Measurements from ENCODE around the gene C1QTNF9B.

Gene C1QTNF9B

GRCh38 chr13:23867027-23867491 is 30.2 kb downstream of the C1QTNF9B start:
- Histone ChIP-seq H3K4me2 (ENCODE audit: low read length, poor library complexity, severe bottlenecking) (no peak overlapping the region), H3K18ac (ENCODE audit: low read depth in 1 of 2, low read length in 2 of 2) (no peak overlapping the region), H3K9me3 (ENCODE audit: control insufficient read depth, low read length) (no peaks in the 10 kb centered on the region), H3K4me1 (ENCODE audit: control insufficient read depth, insufficient read depth, low read depth, low read length) (peaks cover 14% of the 10 kb centered on the region), H2AK5ac (ENCODE audit: low read length, severe bottlenecking) (no peak overlapping the region), H3K9ac (ENCODE audit: low read length) (peak overlapping the region; percentile 5), H2AFZ (ENCODE audit: low read depth, low read length) (no peak overlapping the region), H3K79me1 (replicated peaks; ENCODE audit: low read length, poor library complexity, severe bottlenecking) (peaks cover 1% of the 10 kb centered on the region), H2BK120ac (ENCODE audit: low read depth, low read length) (no peak overlapping the region), H3K36me3 (ENCODE audit: control insufficient read depth in 1 of 2, insufficient read depth in 2 of 2, low read depth in 1 of 2, low read length in 2 of 2) (peaks cover 4 to 6% of the 10 kb centered on the region in 2 experiments), H2BK15ac (ENCODE audit: low read depth, poor library complexity, severe bottlenecking) (no peak overlapping the region), H2BK5ac (ENCODE audit: low read depth, low read length, poor library complexity, severe bottlenecking) (no peak overlapping the region), H3K23ac (ENCODE audit: low read length in 2 of 2) (no peak overlapping the region), H3K27ac (ENCODE audit: low read length, poor library complexity, severe bottlenecking) (no peak overlapping the region), H3K27me3 (ENCODE audit: control insufficient read depth in 1 of 2, insufficient read depth in 1 of 2, low read length in 2 of 2) (no peaks in the 10 kb centered on the region), H3K4me3 (ENCODE audit: insufficient read depth in 1 of 2, low read depth in 1 of 2, low read length in 2 of 2) (no peak overlapping the region), H3K14ac (ENCODE audit: low read length in 2 of 2) (no peak overlapping the region), H3K4ac (ENCODE audit: low read depth in 1 of 2, low read length in 2 of 2) (no peak overlapping the region), H2BK12ac (ENCODE audit: low read length in 2 of 2) (no peak overlapping the region), H4K91ac (ENCODE audit: low read length) (no peak overlapping the region), H4K8ac (ENCODE audit: low read length) (no peak overlapping the region)
- peak; percentile 48 for DNase-seq
- 73% methylated on average over 8 of the region's 8 CpGs for WGBS

GRCh38 chr13:23866420-23867026 is 30.8 kb downstream of the C1QTNF9B start:
- Histone ChIP-seq H3K27me3 (ENCODE audit: control insufficient read depth in 1 of 2, insufficient read depth in 1 of 2, low read length in 2 of 2) (no peaks in the 10 kb centered on the region), H2BK12ac (ENCODE audit: low read length in 2 of 2) (peak overlapping the region in 1 of 2 experiments; percentile 2), H3K18ac (ENCODE audit: low read depth in 1 of 2, low read length in 2 of 2) (peak overlapping the region in 1 of 2 experiments; percentile 13), H2BK5ac (ENCODE audit: low read depth, low read length, poor library complexity, severe bottlenecking) (no peak overlapping the region), H3K9me3 (ENCODE audit: control insufficient read depth, low read length) (no peaks in the 10 kb centered on the region), H4K91ac (ENCODE audit: low read length) (no peak overlapping the region), H3K36me3 (ENCODE audit: control insufficient read depth in 1 of 2, insufficient read depth in 2 of 2, low read depth in 1 of 2, low read length in 2 of 2) (peaks cover 4 to 11% of the 10 kb centered on the region in 2 experiments), H2AFZ (ENCODE audit: low read depth, low read length) (no peak overlapping the region), H3K14ac (ENCODE audit: low read length in 2 of 2) (peak overlapping the region in 1 of 2 experiments; percentile 82), H2AK5ac (ENCODE audit: low read length, severe bottlenecking) (no peak overlapping the region), H3K4me1 (ENCODE audit: control insufficient read depth, insufficient read depth, low read depth, low read length) (peaks cover 14% of the 10 kb centered on the region), H3K4ac (ENCODE audit: low read depth in 1 of 2, low read length in 2 of 2) (peak overlapping the region in 1 of 2 experiments; percentile 47), H2BK120ac (ENCODE audit: low read depth, low read length) (no peak overlapping the region), H3K27ac (ENCODE audit: low read length, poor library complexity, severe bottlenecking) (no peak overlapping the region), H3K9ac (ENCODE audit: low read length) (peak overlapping the region; percentile 5), H3K4me3 (ENCODE audit: insufficient read depth in 1 of 2, low read depth in 1 of 2, low read length in 2 of 2) (no peak overlapping the region), H3K4me2 (ENCODE audit: low read length, poor library complexity, severe bottlenecking) (no peak overlapping the region), H3K23ac (ENCODE audit: low read length in 2 of 2) (no peak overlapping the region), H3K79me1 (replicated peaks; ENCODE audit: low read length, poor library complexity, severe bottlenecking) (peaks cover 1% of the 10 kb centered on the region), H4K8ac (ENCODE audit: low read length) (no peak overlapping the region), H2BK15ac (ENCODE audit: low read depth, poor library complexity, severe bottlenecking) (no peak overlapping the region)
- WGBS, result 87% methylated on average over 9 of the region's 9 CpGs
- peak; percentile 5 for DNase-seq

GRCh38 chr13:23865906-23866305 is 31.4 kb downstream of the C1QTNF9B start:
- H3K36me3 ChIP-seq (ENCODE audit: control insufficient read depth in 1 of 2, insufficient read depth in 2 of 2, low read depth in 1 of 2, low read length in 2 of 2), result peaks cover 4 to 17% of the 10 kb centered on the region in 2 experiments
- no peak overlapping the region for H2AFZ ChIP-seq (ENCODE audit: low read depth, low read length)
- no peak overlapping the region for H3K9ac ChIP-seq (ENCODE audit: low read length)
- H4K8ac ChIP-seq (ENCODE audit: low read length), result no peak overlapping the region
- H3K9me3 ChIP-seq (ENCODE audit: control insufficient read depth, low read length), result no peaks in the 10 kb centered on the region
- no peak overlapping the region for H2BK12ac ChIP-seq (ENCODE audit: low read length in 2 of 2)
- no peaks in the 10 kb centered on the region for H3K79me1 ChIP-seq (replicated peaks; ENCODE audit: low read length, poor library complexity, severe bottlenecking)
- WGBS, result 98% methylated on average over 7 of the region's 7 CpGs
- H2BK15ac ChIP-seq (ENCODE audit: low read depth, poor library complexity, severe bottlenecking), result no peak overlapping the region
- no peak overlapping the region for H3K18ac ChIP-seq (ENCODE audit: low read depth in 1 of 2, low read length in 2 of 2)
- peak overlapping the region; percentile 34 for H4K91ac ChIP-seq (ENCODE audit: low read length)
- H2BK5ac ChIP-seq (ENCODE audit: low read depth, low read length, poor library complexity, severe bottlenecking), result no peak overlapping the region
- DNase-seq, result no peak
- H2AK5ac ChIP-seq (ENCODE audit: low read length, severe bottlenecking), result no peak overlapping the region
- H3K27me3 ChIP-seq (ENCODE audit: control insufficient read depth in 1 of 2, insufficient read depth in 1 of 2, low read length in 2 of 2), result no peaks in the 10 kb centered on the region
- no peak overlapping the region for H3K4me3 ChIP-seq (ENCODE audit: insufficient read depth in 1 of 2, low read depth in 1 of 2, low read length in 2 of 2)
- no peak overlapping the region for H3K23ac ChIP-seq (ENCODE audit: low read length in 2 of 2)
- no peak overlapping the region for H3K4ac ChIP-seq (ENCODE audit: low read depth in 1 of 2, low read length in 2 of 2)
- H3K27ac ChIP-seq (ENCODE audit: low read length, poor library complexity, severe bottlenecking), result no peak overlapping the region
- H3K4me1 ChIP-seq (ENCODE audit: control insufficient read depth, insufficient read depth, low read depth, low read length), result peaks cover 14% of the 10 kb centered on the region
- H2BK120ac ChIP-seq (ENCODE audit: low read depth, low read length), result no peak overlapping the region
- H3K4me2 ChIP-seq (ENCODE audit: low read length, poor library complexity, severe bottlenecking), result no peak overlapping the region
- H3K14ac ChIP-seq (ENCODE audit: low read length in 2 of 2), result no peak overlapping the region

GRCh38 chr13:23865026-23865425 is 32.3 kb downstream of the C1QTNF9B start:
- Histone ChIP-seq H3K27ac (ENCODE audit: low read length, poor library complexity, severe bottlenecking) (no peak overlapping the region), H3K23ac (ENCODE audit: low read length in 2 of 2) (no peak overlapping the region), H3K79me1 (replicated peaks; ENCODE audit: low read length, poor library complexity, severe bottlenecking) (no peaks in the 10 kb centered on the region), H3K4me1 (ENCODE audit: control insufficient read depth, insufficient read depth, low read depth, low read length) (peaks cover 11% of the 10 kb centered on the region), H3K9me3 (ENCODE audit: control insufficient read depth, low read length) (no peaks in the 10 kb centered on the region), H3K4me3 (ENCODE audit: insufficient read depth in 1 of 2, low read depth in 1 of 2, low read length in 2 of 2) (no peak overlapping the region), H3K9ac (ENCODE audit: low read length) (no peak overlapping the region), H3K14ac (ENCODE audit: low read length in 2 of 2) (no peak overlapping the region), H3K4ac (ENCODE audit: low read depth in 1 of 2, low read length in 2 of 2) (no peak overlapping the region), H2AFZ (ENCODE audit: low read depth, low read length) (no peak overlapping the region), H3K4me2 (ENCODE audit: low read length, poor library complexity, severe bottlenecking) (no peak overlapping the region), H4K91ac (ENCODE audit: low read length) (no peak overlapping the region), H2BK12ac (ENCODE audit: low read length in 2 of 2) (no peak overlapping the region), H3K36me3 (ENCODE audit: control insufficient read depth in 1 of 2, insufficient read depth in 2 of 2, low read depth in 1 of 2, low read length in 2 of 2) (peaks cover 4 to 23% of the 10 kb centered on the region in 2 experiments), H4K8ac (ENCODE audit: low read length) (no peak overlapping the region), H3K18ac (ENCODE audit: low read depth in 1 of 2, low read length in 2 of 2) (no peak overlapping the region), H2BK5ac (ENCODE audit: low read depth, low read length, poor library complexity, severe bottlenecking) (no peak overlapping the region), H2BK15ac (ENCODE audit: low read depth, poor library complexity, severe bottlenecking) (no peak overlapping the region), H2BK120ac (ENCODE audit: low read depth, low read length) (no peak overlapping the region), H2AK5ac (ENCODE audit: low read length, severe bottlenecking) (no peak overlapping the region), H3K27me3 (ENCODE audit: control insufficient read depth in 1 of 2, insufficient read depth in 1 of 2, low read length in 2 of 2) (no peaks in the 10 kb centered on the region)
- DNase-seq, result no peak
- no CpG with 5 or more reads among the region's 1 CpG for WGBS

All from mesenchymal stem cell (in vitro differentiated cells and primary cell).